Astrocyte (in vitro differentiated cells and primary cell): Measurements from ENCODE around the gene SENP8.

Experiments used
- EZH2 ChIP-seq: IDR thresholded peaks from 2 replicates; pipeline ENCODE4 v1.6.1; 2012; ENCODE audit warnings: mild to moderate bottlenecking, low read length, inconsistent platforms; ENCODE audit not compliant: insufficient read depth
- TF ChIP-seq, protein P1 (sequence below): IDR thresholded peaks from 2 replicates; pipeline ENCODE4 v1.5.1; 2011; ENCODE audit warnings: low read depth, mild to moderate bottlenecking, inconsistent platforms, low read length, moderate library complexity; ENCODE audit not compliant: insufficient read depth

DNA sequence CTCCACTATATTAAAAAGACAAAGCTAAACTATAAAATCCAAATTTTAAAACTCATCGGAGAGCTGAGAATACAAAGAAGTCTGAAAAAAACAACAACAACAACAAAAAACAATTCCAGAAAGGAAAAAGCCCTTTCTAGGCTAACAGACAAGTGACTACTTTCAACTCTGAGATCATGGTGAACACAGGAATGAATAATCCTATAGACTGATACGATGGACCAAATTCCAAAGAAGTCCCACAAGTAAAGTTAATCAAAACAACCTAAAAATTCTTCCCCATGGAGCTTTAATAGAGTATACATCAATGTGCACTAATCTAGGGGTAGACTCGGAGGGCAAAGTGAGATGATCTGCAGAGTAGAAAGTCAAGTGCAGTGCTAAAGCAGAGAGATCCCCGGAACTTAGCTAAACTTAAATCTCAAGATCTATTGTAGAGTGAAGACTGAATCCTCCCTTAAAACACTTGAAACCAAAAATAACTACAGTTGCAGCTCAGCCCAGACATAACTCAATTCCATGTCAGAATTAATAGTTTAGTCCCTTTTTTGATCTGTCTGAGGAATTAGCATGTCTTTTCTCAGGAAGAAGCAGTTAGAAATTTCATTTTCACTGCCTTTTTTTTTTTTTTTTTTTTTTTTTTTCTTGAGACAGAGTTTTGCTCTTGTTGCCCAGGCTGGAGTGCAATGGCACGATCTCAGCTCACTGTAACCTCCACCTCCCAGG is 43.7 kb upstream of the SENP8 start:
- TF ChIP-seq, protein P1, sequence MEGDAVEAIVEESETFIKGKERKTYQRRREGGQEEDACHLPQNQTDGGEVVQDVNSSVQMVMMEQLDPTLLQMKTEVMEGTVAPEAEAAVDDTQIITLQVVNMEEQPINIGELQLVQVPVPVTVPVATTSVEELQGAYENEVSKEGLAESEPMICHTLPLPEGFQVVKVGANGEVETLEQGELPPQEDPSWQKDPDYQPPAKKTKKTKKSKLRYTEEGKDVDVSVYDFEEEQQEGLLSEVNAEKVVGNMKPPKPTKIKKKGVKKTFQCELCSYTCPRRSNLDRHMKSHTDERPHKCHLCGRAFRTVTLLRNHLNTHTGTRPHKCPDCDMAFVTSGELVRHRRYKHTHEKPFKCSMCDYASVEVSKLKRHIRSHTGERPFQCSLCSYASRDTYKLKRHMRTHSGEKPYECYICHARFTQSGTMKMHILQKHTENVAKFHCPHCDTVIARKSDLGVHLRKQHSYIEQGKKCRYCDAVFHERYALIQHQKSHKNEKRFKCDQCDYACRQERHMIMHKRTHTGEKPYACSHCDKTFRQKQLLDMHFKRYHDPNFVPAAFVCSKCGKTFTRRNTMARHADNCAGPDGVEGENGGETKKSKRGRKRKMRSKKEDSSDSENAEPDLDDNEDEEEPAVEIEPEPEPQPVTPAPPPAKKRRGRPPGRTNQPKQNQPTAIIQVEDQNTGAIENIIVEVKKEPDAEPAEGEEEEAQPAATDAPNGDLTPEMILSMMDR = no peak
- TF ChIP-seq EZH2 = no peak
